ENCODE results near the gene GPR148.

DNA sequence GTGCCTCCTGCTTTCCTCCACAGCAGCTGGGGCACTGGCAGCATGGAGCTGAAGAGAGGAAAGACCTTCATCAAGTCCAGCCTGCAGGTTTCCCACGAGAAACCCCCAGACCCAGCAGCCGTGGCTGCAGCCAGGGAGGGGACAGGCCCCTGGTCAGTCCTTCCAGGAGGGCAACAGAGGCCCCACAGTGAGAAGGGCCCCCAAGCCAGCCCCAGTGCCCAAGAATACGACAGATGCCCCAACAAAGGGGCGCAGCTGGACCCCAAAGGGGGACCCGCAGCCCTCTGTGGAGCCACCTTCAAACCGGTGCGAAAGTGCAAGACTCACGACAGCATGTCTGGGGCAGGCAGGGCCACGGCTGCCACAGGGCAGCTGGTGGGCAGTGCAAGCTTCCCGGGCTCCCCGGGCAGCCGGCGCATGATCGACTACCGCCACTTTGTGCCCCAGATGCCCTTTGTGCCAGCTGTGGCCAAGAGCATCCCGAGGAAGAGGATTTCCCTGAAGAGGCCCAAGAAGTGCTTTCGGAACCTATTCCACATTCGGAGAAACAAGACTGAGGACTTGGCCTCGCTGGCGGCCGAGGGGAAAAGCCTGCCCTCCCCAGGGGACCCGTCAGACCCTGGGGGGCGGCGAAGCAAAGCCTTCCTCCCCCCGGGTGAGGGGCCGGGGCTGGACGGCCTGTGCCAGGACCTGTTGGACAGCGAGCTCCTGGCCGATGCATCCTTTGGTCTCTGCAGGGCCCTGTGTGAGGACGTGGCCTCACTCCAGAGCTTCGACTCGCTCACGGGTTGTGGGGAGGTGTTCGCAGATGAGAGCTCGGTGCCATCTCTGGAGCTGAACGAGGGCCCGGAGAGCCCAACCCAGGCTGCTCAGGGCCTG, 33.4 kb downstream of the GPR148 start:
- TF ChIP-seq POLR2A (IDR thresholded peaks at IDR 0.05) (no peak), CTCF (IDR thresholded peaks at IDR 0.05) (no peak)
